Measurements from ENCODE around the gene ZNF793.
A peak's percentile ranks its signal among the peaks of the same experiment; 100 is the strongest.

Gene ZNF793

DNA sequence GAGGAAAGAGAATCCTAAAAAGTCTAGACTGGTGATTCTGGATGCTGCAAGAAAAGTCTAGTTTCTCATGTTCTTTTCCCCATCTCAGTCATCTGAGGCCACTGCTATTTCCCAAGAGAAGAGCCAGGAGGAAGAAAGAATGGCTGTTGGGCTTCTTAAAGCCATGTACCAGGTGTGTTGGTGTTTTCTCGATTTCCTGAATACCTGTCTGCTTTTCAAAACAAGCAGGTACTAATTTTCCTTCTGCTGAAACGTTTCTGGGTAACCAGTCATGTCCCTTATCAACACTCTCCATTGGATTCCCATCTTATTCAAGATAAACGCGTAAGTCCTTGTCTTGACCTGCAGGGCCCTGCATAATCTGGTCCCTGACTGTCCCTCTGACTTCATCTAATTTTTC is 36.5 kb upstream of the ZNF793 start:
- TF ChIP-seq, protein P1, sequence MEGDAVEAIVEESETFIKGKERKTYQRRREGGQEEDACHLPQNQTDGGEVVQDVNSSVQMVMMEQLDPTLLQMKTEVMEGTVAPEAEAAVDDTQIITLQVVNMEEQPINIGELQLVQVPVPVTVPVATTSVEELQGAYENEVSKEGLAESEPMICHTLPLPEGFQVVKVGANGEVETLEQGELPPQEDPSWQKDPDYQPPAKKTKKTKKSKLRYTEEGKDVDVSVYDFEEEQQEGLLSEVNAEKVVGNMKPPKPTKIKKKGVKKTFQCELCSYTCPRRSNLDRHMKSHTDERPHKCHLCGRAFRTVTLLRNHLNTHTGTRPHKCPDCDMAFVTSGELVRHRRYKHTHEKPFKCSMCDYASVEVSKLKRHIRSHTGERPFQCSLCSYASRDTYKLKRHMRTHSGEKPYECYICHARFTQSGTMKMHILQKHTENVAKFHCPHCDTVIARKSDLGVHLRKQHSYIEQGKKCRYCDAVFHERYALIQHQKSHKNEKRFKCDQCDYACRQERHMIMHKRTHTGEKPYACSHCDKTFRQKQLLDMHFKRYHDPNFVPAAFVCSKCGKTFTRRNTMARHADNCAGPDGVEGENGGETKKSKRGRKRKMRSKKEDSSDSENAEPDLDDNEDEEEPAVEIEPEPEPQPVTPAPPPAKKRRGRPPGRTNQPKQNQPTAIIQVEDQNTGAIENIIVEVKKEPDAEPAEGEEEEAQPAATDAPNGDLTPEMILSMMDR (IDR thresholded peaks at IDR 0.05; ENCODE audit: low read depth, low read length) = no peak
- DNase-seq (ENCODE audit: low read depth in 2 of 2) = no peak
- H3K4me3 ChIP-seq (replicated peaks in 1 of 2; ENCODE audit: low read depth in 2 of 2, low read length in 2 of 2) = peak overlapping the region in 1 of 2 donors; percentile 94

DNA sequence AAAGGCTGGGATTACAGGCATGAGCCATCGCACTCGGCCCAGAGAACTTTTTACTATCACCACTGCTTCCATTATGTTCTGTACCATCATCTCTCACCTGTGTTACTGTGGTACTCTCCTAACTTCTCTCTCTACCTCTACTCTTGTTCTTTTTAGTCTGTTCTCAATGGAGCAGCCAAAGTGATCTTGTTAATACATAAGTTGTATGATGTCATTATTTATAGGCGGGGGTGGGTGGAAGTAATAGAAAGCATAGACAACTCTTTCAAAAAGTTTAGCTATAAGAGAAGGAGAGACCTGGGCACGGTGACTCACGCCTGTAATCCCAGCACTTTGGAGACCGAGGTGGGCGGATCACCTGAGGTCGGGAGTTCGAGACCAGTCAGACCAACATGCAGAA is 34.6 kb upstream of the ZNF793 start:
- no peak for DNase-seq (ENCODE audit: low read depth in 2 of 2)
- no peak overlapping the region for H3K4me3 ChIP-seq (replicated peaks in 1 of 2; ENCODE audit: low read depth in 2 of 2, low read length in 2 of 2)
- TF ChIP-seq, protein P1 (IDR thresholded peaks at IDR 0.05; ENCODE audit: low read depth, low read length) = no peak

DNA sequence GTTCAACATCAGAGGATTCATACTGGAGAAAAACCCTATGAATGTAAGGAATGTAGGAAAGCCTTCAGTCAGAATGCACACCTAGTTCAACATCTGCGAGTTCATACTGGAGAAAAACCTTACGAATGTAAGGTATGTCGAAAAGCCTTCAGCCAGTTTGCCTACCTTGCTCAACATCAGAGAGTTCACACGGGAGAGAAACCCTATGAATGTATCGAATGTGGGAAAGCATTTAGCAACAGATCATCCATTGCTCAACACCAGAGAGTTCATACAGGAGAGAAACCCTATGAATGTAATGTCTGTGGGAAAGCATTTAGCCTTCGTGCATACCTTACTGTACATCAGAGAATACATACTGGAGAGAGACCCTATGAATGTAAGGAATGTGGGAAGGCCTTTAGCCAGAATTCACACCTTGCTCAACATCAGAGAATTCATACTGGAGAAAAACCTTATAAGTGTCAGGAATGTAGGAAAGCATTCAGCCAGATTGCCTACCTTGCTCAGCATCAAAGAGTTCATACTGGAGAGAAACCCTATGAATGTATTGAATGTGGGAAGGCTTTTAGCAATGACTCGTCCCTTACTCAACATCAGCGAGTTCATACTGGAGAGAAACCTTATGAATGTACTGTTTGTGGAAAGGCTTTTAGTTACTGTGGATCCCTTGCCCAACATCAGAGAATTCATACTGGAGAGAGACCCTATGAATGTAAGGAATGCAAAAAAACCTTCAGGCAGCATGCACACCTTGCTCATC is 22.2 kb upstream of the ZNF793 start:
- DNase-seq (ENCODE audit: low read depth in 2 of 2) = peak in 1 of 2 donors; percentile 12
- TF ChIP-seq, protein P1 (IDR thresholded peaks at IDR 0.05; ENCODE audit: low read depth, low read length) = no peak
- no peak overlapping the region for H3K4me3 ChIP-seq (replicated peaks in 1 of 2; ENCODE audit: low read depth in 2 of 2, low read length in 2 of 2)

DNA sequence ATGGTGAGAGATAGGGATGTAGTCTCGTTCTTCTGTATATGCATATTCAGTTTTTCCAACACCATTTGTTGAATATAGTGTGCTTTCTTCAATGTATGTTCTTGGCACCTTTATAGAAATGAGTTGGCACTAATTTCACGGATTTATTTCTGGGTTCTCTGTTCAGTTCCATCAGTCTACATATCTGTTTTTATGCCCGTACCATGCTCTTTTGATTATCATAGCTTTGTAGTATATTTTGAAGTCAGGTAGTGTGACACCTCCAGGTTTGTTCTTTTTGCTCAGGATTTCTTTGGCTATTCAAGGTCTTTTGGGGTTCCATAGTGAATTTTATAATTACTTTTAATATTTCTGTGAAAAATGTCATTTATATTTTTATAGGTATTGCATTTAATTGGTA is 14.5 kb upstream of the ZNF793 start:
- H3K4me3 ChIP-seq (replicated peaks in 1 of 2; ENCODE audit: low read depth in 2 of 2, low read length in 2 of 2) = no peak overlapping the region
- TF ChIP-seq, protein P1 (IDR thresholded peaks at IDR 0.05; ENCODE audit: low read depth, low read length) = no peak
- no peak for DNase-seq (ENCODE audit: low read depth in 2 of 2)

DNA sequence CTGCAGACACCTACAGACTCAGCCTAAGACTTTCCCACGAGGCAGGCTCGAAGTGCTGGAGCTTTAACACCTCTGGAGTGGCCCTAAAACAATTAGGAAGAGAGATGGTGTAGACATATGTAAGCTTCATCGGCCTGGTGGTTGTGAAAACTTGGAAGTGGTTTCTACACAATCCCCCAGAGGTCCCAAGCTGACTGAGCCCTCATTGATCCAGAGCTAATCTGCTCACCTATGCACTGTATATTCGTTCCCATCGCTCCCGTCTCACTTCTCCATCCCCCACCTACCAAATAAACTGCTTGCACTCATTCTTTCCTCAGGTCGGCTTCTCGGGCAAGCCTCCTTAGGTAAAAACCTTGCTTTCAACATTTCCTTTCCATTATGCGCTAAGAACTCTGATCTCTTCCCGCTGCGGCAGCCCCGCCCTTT is 767 bp upstream of the ZNF793 start:
- TF ChIP-seq, protein P1 (IDR thresholded peaks at IDR 0.05; ENCODE audit: low read depth, low read length) = no peak
- peak overlapping the region; percentile 60 to 64 for H3K4me3 ChIP-seq (replicated peaks in 1 of 2; ENCODE audit: low read depth in 2 of 2, low read length in 2 of 2)
- DNase-seq (ENCODE audit: low read depth in 2 of 2) = no peak

DNA sequence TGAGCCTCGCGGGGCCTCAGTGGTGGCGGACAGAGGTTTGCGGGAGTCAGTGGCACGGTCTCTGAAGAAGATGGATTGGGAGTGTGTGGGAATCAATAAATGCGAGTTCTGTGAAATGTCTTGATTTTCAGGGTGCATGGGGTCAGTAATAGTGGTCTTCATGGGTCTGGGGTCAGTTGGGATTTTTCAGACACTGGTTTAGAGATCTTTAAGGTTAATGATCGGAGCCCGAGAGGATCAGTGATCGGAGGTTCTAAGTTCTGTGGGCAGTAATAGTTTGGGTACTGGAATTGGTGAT is 377 bp downstream of the ZNF793 start:
- H3K4me3 ChIP-seq (replicated peaks in 1 of 2; ENCODE audit: low read depth in 2 of 2, low read length in 2 of 2) = peak overlapping the region; percentile 60 to 64
- no peak for DNase-seq (ENCODE audit: low read depth in 2 of 2)
- TF ChIP-seq, protein P1 (IDR thresholded peaks at IDR 0.05; ENCODE audit: low read depth, low read length) = no peak

DNA sequence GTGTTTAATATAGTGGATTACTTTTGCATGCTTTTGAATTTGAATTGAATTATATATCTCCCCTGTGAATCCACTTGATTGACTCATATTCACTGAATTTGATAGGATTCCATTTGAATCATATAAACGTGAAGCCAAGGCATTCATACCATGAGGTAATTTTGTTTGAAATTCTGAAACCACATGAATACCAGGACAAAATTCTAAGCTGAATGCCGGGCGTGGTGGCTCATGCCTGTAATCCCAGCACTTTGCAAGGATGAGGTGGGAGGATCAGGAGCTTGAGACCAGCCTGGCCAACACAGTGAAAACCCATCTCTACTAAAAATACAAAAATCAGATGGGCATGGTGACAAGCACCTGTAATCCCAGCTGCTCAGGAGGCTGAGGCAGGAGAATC is 4.4 kb downstream of the ZNF793 start:
- TF ChIP-seq, protein P1 (IDR thresholded peaks at IDR 0.05; ENCODE audit: low read depth, low read length) = no peak
- H3K4me3 ChIP-seq (replicated peaks in 1 of 2; ENCODE audit: low read depth in 2 of 2, low read length in 2 of 2) = no peak overlapping the region
- no peak for DNase-seq (ENCODE audit: low read depth in 2 of 2)
